GM19324 (cell line): ENCODE results near the gene DIPK2A.

Source experiments
- ATAC-seq: cut with Tn5 transposase; IDR thresholded peaks from one replicate; pipeline ENCODE4 v1.9.1; 2021; ENCODE audit warnings: mild to moderate bottlenecking, moderate library complexity; ENCODE audit not compliant: unreplicated experiment, low FRiP score

DIPK2A gene, protein sequence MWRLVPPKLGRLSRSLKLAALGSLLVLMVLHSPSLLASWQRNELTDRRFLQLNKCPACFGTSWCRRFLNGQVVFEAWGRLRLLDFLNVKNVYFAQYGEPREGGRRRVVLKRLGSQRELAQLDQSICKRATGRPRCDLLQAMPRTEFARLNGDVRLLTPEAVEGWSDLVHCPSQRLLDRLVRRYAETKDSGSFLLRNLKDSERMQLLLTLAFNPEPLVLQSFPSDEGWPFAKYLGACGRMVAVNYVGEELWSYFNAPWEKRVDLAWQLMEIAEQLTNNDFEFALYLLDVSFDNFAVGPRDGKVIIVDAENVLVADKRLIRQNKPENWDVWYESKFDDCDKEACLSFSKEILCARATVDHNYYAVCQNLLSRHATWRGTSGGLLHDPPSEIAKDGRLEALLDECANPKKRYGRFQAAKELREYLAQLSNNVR

DNA sequence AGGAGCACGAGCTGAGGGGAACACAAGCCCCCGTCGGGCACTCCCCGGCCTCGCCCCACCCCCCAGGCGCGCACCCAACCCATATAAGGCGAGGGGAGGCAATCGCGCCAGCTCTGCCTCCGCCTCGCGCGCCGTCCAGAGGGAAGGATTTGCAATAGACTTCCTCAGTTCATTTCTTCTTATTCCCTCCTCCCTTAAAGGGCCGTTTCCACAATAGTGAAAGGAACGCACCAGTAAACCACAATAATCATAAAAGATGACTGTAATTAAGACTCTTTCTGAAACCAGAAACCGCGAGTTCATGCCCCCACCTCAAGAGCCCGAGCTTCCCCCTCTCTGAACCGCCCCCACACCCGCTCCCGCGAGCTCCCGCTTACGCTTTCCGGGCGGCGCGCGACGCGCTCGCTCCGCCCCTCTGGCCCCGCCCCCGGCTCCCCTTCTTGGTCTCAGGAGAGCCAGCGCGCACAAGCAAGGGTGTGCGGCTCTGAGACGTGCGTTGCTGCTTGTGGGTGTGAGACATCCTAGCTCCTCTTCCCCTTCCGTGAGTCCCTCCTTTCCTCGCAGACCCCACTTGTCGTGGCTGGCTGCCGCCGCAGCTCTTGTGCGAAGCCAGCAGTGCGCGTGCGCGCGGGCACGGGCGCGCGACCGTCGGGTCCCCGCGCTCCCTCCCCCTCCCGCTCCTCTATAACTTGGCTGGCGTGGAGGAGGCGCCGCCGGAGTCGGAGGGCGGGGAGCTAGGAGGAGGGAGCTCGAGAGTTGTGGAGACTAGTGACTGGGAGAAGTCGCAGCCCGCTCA lies at the start of gene DIPK2A:
DIPK2A (plus strand) TSS at position 465 of the 796 bp plus-strand sequence. CDS start 510 bp downstream, outside the sequence.
- peak; percentile 69 for ATAC-seq

DNA sequence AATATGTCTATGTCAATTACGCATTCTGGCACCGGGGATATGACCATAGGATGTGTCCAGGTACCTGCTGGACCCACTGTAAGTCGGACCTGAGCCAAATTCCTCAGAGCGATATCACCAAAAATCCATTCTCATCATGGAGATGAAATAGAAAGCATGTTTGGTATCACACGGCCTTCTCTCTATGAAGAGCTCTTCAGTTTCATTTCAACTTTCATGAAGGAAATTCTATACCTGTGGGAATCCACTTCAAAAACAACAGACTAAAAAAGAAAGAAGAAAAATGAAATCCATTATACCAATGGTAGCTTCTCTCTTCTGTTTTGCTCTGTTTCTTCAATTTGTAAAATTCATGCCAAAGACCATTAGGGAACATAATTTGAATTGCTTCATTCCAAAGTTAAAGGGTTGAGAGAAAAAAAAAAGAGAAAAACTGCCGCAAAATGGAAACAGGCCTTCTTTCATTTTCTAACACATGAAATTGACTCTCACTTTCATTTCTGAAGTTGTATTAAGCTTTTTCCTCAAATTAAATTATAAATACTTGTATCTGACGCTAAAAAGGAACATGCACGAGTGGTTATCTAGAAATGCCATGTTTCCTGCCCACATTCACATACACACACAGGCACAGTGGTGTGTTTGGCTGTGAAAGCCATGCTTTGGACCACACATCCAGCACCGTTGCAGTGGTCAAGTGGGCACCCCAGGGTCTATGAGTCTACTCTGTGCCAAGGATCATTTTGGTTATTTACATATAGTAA lies 46.9 kb upstream of the DIPK2A start:
- peak; percentile 50 for ATAC-seq

DNA sequence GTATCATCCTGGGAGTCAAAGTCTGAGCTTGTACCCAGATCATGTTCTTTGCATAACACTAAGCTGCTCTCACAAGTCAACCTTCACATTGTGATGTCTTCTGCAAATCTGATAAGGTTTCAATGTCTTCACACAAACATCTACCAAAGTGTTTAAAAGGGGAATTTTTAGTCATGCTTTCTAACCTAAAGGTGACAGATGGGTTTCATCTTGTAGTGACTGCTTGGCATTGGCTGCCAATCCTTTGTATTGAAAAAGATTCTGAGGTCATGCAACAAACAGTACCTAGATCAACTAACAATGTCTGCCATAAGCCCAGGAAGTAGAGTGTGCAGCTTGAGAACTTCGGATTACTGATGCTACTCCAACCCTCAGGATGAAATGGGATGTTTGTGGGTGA lies 43.6 kb upstream of the DIPK2A start:
- ATAC-seq, result no peak

DNA sequence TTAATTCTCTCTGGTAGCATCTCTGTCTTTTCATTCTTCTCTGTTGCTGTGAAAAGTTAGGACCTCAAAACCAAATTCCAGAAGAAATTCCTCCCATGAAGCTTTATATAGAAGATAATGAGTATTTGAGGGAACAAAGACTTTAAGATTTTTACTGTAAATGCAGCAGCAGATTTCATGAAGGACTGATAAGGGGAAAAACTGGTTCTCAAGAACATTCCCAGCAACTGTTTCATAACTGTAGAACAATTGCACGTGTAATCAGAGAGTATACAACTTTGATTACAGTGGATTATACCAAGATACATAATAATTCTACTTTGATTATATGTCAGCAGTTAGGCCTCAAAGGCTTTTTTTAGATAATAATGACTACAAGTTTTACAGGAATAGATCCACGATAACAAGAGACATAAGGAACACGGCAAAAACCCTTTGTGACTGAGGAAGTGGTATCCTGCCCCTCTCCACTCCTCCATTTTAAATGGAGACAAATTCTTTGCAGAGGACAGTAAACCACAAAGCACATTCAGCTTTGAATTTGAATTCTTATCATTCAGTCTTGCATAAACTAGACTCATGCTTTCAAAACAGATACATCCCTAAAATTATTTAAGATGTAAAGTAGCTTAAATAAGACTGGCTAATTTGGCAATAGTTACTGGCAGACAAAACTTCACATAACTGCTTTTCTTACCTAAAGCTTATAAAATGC lies 42.9 kb upstream of the DIPK2A start:
- no peak for ATAC-seq

DNA sequence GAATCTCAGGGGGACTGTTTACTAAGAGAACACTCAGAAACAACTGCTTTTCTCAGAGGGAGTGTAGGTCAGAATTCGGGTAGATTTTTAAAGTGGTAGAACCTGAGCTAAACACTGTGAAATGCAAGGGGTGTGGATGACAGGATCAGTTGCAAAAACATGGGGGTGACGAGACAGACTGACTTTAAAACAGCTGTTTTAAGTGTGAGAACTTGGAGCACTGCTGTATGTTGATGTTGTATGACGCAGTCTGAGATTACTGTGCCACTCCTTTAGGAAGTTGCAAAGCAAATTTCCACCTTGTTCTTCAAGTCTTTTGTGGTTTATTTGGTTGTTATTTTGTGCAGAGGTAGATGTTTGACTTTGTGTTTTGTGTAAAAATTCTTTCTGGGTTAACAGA lies 36.8 kb upstream of the DIPK2A start:
- no peak for ATAC-seq

DNA sequence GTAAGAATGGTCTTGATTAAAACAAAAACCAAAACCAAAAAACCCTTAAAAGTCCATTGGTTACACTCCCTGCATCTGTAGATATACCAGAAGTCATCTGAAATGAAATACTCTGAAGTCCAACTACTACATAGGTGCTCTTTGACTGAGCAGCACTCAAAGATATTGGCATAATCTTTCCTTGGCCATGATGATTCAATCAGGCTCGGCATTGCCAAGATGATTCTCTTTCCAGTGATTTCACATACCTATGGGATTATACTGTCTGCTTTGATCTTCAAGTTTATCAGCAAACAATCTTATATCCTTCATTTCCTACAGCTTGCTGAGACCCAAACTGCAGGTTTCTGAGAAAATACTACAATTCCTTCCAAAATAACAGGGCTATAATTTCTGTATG lies 35.9 kb upstream of the DIPK2A start:
- ATAC-seq, result no peak

DNA sequence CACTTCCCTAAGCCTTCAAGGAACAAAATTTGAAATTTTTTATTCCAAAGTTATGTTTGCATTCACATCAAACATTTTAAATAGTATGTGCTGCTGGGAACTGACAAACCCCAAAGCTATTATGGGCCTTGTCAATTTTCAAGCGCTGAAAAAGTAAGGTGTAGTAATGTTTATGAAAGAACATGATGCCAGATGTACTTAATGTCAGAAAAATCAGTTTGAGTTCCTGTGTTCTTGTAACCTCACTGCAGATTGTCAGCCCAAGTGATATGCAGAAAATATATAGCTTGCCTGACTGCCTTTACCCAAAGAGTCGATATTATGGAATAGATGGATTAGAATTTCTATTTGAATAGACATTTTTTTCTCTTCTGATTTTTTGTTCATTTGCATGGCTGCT lies 20.8 kb upstream of the DIPK2A start:
- no peak for ATAC-seq

DNA sequence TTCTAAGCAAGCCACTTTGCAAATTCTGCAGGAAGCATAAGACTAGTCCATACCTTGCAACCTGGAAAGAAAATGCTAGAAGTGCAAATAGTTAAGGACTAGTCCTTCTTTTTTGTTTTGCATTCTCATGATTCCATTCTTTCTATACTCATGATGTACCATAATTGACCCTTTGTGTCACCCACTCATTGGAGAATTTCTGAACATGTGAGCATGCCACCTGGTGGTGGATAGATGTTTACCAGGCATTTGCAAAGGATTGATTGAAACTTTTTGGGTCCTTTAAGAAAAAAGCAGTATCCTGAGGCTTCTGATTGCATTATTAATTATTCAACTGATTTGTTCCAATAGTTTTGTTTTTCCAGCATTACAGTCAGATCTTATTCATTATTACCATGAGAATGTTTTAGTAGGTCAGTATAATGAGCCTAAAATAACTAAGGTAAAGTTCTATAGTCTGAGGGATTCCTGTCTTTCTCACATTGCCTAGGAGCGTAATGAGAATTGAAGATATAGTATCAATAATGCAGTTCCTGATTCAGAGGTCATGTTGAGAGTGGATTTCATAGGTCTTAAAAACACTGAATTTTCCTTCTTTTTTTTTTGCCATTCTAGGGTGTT lies 20.2 kb upstream of the DIPK2A start:
- peak; percentile 66 for ATAC-seq

DNA sequence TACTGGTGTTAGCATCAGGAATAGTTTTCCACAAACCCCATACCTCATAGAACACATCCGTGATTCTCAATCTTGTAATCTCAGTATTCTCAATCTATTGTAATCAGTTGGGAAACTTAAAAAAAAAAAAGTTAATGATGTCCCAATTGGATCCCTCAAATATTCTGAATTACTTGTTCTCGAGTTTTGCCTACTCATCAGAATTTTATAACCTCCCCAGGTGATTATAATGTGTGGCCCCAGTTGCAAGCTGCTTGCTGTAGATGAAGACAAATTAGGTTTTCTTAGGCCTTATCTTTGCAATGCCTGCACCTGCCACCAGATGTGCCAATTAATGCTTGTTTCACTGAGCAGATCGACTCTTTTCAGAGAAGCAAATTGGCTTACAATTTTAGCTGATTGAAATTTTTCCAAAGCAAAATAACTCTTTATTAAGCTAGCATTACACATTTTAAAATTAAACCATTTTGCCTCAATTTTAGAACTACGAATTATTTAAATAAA lies 19.0 kb upstream of the DIPK2A start:
- no peak for ATAC-seq

DNA sequence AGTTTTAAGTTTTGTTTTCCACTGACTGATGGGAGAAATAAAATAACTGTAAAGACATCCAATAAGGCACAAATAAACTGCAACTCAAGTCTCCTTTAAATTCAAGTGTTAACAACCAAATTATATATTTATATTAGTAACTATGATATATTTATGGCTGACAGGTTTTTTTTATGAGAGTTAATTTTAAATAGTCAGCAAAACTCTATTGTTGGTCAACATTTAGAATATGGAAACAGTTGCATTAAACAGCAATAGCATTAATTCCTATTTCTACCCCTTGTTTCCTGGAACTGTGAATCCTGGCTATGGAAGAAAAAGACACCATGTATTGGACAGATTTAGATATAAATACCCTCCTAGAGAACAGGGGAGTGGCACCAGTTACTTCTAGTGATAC lies 16.5 kb upstream of the DIPK2A start:
- no peak for ATAC-seq

DNA sequence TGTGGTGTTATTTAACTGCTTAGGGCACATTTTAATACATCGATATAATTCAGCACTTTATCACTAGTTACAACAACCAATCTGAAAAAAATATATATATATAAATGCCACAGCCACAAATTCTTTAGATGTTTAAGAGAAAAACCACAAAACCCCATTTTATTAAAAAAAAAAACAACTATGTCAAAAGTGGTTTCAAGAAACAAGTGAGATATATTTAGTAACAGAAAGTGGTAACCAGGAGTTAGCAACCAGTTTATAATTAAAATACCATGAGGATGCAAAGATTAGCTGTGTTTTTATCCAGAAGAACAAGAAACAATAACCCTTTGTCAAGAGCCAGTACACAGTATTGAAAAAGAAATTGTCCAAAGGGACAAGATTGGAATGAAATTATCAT lies 14.8 kb upstream of the DIPK2A start:
- ATAC-seq, result no peak

DNA sequence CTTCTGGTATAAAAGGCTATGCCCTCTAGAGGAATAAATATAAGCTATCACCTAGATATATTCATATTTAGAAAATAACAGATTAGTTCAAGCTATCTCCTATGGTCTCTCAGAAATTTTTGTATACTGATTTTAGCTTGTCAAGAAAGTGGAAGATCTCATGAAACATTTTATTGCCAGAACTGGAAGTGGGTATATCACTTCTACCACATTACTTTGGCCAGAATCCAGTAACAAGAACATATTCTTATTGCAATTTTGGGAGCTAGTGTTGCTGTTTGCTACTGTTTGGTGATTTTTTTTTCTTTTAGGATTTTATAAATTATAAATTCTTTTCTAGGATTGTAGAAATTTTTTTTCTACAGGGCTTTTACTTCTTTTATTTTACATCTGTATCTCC lies 14.2 kb upstream of the DIPK2A start:
- ATAC-seq, result no peak

DNA sequence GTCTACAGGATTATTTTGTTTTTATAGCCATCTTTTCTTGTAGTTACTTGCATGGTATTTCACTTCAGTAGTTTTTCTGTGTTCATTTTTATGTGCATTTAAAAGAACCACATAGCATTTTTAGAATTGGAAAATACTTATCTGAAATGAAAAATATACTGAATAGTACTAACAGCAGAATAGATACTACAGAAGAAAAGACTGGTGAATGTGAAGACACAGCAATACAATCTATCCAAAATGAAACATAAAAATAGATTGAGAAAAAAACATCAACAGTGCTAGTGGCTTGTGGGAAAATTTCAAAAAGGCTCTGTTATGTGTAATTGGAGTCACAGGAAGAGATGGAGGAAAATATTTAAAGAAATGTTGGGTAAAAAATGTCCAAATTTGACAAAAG lies 12.7 kb upstream of the DIPK2A start:
- ATAC-seq, result no peak

DNA sequence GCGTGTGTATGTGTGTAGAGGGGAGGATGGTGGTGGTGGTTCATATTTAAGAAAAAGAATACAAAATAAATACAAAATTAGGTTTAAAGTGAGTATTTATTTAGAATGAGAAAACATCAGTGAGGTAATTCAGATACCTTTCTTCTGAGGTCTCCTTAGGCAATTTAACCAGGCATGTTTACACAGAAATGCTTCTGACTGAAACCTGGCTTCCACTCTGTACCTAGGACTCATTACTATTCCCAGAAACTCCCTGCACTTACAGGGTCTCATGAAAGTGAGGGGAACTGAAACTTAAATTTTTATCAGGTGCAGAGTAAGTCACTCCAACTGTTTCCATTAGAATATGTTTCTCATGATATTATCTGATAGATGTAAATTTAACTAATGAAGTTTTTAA lies 10.3 kb upstream of the DIPK2A start:
- no peak for ATAC-seq

DNA sequence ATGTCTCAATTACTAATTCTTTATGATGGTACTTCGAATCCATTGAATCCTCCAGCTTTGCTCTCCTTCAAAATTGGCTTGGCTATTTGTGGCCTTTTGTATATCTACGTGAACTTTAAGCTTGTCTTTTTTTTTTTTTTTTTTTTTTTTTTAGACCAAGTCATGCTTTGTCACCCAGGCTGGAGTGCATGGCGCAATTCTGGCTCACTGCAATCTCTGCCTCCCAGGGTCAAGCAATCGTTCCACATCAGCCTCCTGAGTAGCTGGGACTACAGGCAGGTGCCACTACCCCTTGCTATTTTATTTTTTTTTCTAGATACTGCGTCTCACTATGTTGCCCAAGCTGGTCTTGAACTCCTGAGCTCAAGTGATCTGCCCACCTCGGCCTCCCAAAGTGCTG lies 7.7 kb upstream of the DIPK2A start:
- ATAC-seq, result no peak

DNA sequence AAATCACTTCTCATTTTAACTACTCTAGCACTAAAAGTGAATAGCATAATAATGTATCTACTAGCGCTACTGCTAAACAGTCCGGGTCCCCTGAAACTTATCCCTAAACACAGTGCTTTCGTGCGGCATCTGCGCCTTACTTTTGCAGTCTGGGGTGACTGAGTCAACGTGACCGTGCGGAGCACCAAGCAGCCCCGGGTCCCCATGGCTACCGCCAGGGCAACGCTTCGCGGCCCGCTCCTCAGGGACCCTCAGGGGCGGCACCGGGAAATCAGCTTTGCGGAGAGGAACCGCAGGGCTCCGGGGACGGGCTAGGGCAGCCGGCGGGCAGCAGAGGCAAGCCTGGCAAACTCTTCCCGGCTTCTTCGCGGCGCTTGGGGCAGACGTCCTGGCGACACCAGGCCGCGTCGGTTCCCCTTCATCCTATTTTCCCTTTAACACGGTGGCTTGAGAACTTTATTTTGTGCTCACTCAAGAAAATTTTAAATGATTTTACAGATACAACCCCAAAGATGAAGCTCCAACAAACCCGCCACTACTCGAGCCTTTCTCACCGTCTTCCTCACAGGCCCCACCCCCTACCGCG lies 757 bp upstream of the DIPK2A start:
- peak; percentile 16 for ATAC-seq

DNA sequence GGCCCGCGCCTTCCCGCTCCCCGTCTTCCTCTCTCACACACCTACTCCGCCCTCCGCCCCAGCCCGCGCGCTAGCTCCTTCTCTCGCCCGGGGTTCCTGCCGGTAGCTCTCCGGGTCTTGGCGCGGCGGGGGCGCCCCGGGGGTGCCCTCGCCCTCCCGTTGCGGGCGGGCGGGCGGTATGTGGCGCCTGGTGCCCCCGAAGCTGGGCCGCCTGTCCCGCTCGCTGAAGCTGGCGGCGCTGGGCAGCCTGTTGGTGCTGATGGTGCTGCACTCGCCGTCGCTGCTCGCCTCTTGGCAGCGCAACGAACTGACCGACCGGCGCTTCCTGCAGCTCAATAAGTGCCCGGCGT lies 507 bp downstream of the DIPK2A start:
- ATAC-seq, result no peak

DNA sequence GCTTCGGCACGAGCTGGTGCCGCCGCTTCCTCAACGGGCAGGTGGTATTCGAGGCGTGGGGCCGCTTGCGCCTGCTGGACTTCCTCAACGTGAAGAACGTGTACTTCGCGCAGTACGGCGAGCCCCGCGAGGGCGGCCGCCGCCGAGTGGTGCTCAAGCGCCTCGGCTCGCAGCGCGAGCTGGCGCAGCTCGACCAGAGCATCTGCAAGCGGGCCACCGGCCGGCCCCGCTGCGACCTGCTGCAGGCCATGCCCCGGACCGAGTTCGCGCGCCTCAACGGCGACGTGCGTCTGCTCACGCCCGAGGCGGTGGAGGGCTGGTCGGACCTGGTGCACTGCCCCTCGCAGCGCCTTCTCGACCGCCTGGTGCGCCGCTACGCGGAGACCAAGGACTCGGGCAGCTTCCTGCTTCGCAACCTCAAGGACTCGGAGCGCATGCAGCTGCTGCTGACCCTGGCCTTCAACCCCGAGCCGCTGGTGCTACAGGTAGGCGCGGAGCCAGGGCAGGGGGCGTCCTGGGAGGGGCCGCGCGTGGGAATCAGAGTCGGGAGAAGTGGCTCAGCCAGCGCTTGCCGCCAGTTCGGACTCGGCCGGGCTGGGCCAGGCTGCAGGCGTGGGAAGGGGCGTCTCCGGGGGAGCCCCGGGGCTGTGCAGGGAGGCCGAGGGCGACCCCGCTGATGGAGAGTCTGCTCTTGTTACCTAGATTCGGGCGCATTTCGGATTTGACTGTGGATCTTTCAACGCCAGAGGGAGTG lies 1.1 kb downstream of the DIPK2A start:
- peak; percentile 35 for ATAC-seq
